Purkinje cell (primary cell): ENCODE data around the gene PDE1C. TPM values are rescaled to one million over a fixed set of nuclear protein-coding genes. Genes with fewer than 3 reads are reported as not detected.

ENCODE experiments used
- polyA plus RNA-seq: library from polyadenylated mRNA; unstranded; fragments of >200 nt; fragmentation: Nextera tagmentation; gene quantifications from 2 replicates; pipeline ENCODE4 v1.2.1, GENCODE V29; 2014

The PDE1C gene
- 31.3 and 39.5 TPM in 2 replicates for polyA plus RNA-seq

GRCh38 chr7:32070406-32071360 is at the start of gene PDE1C:
PDE1C (minus strand) TSS chr7:32070407.

